ENCODE results near the gene RPL23. TPM values are rescaled to one million over a fixed set of nuclear protein-coding genes. Genes with fewer than 3 reads are reported as not detected.
A peak's percentile ranks its signal among the peaks of the same experiment; 100 is the strongest.

RPL23 gene
- total and polyA plus RNA-seq, 2 experiments from 2014 or later, result 877 to 4,267 TPM

DNA sequence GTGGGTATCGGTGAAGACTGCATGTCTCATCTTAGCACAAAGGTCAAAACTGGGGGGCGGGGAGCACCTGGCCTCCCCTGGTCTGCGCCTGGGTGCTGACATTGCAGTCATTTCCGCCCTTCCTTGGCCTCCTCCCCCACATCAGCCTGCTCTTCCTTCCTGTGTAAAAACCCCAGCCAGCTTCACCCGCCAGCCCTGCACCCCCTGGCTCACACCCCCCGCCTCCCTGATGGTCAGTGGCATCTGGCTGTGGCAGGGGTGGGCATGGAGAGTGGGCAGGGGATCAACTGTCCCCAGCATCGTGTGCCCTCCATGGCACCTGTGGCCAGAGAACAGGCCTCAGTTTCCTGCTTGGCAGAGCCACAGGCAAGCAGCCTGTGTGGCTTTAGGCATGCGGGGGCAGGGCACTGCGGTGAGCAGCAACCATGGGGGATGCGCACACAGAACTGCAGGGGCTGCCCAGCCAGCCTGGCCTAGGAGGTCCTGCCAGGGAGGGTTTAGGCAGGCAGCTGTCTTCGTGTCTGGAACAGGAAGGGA lies 45.4 kb upstream of the RPL23 start (continued):
- TF ChIP-seq EZH2phosphoT487 (IDR thresholded peaks at IDR 0.05; ENCODE audit: unreplicated experiment) (no peak), NANOG (IDR thresholded peaks at IDR 0.05; ENCODE audit: borderline replicate concordance) (no peak), JUNB (IDR thresholded peaks at IDR 0.05; ENCODE audit: unreplicated experiment) (no peak), ZNF462 (CRISPR knock-in tag; IDR thresholded peaks at IDR 0.05) (no peak), ETS1 (IDR thresholded peaks at IDR 0.05) (no peak), EZH2 (IDR thresholded peaks at IDR 0.05; ENCODE audit: low read depth, unreplicated experiment) (no peak)

- Histone ChIP-seq H3K4me2 (no peak overlapping the region), H3K36me3 (ENCODE audit: insufficient read depth) (no peaks in the 10 kb centered on the region), H4K20me1 (replicated peaks; ENCODE audit: insufficient read depth) (peaks cover 4% of the 10 kb centered on the region; the same call in 1 of the 2 replicates), H3F3A (replicated peaks; ENCODE audit: low read depth) (0 out of 2 replicates have a peak, but pooled peaks cover 14% of the 10 kb centered on the region), H3K9me2 (ENCODE audit: insufficient read depth) (no peaks in the 10 kb centered on the region), H3K27me3 (ENCODE audit: insufficient read depth) (no peaks in the 10 kb centered on the region), H3K27ac (ENCODE audit: low read depth) (0 out of 2 replicates have a peak overlapping the region, but pooled peaks have one; percentile 19), H3K4me1 (ENCODE audit: insufficient read depth) (peaks cover 35% of the 10 kb centered on the region), H2AFZ (no peak overlapping the region), H3K79me2 (replicated peaks; ENCODE audit: insufficient read depth) (peaks cover 9% of the 10 kb centered on the region; the same call in 1 of the 2 replicates), H3K4me3 (no peak overlapping the region)
- Mint-ChIP-seq H3K36me3 (ENCODE audit: low read depth) (peaks cover 39% of the 10 kb centered on the region), H3K27ac (0 out of 2 replicates have a peak overlapping the region, but pooled peaks have one; percentile 77), H3K27me3 (ENCODE audit: insufficient read depth, low read depth, poor library complexity) (peaks cover 4% of the 10 kb centered on the region), H3K4me1 (peaks cover 38% of the 10 kb centered on the region), H3K9me3 (no peaks in the 10 kb centered on the region), H3K4me3 (no peak overlapping the region)
- ATAC-seq, result no peak
- no peak for DNase-seq (ENCODE audit: low spot score)
- TF ChIP-seq ETS1 (IDR thresholded peaks at IDR 0.05) (no peak), ZNF462 (CRISPR knock-in tag; IDR thresholded peaks at IDR 0.05) (no peak)
Observed at GRCh38 chr17:38898291-38898679, 44.8 kb upstream of the RPL23 start.

Measured in GM23338 (cell line).